ENCODE data around the gene MRM1.
A peak's percentile ranks its signal among the peaks of the same experiment; 100 is the strongest.

DNA sequence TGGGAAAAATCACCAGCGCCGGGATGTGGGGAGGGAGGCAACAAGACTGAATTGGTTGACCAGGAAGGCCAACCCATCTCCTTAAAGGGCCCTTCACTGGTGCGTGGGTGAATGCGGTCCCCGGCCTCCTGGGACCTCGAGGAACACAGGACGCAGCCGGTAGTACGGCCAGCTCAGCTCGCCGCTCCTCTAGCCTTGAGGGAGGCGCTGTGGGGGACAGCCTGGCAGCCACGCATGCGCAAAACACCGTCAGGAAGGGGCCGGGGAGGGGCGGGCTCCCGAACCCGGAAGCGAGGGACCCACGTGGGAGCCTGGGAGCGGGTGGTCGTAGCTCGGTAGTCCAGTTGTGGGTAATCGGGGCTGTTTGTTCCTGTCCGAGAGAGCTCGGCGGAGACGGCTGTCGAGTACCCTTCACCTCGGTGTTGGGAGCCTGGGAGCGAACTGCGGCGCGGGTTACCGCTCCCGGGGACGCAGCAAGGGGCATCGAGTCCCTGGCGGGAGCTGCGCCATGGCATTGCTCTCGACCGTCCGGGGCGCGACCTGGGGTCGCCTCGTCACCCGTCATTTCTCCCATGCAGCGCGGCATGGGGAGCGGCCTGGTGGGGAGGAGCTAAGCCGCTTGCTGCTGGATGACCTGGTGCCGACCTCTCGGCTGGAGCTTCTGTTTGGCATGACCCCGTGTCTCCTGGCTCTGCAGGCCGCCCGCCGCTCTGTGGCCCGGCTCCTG lies at the start of gene MRM1:
- TF ChIP-seq, protein P1, sequence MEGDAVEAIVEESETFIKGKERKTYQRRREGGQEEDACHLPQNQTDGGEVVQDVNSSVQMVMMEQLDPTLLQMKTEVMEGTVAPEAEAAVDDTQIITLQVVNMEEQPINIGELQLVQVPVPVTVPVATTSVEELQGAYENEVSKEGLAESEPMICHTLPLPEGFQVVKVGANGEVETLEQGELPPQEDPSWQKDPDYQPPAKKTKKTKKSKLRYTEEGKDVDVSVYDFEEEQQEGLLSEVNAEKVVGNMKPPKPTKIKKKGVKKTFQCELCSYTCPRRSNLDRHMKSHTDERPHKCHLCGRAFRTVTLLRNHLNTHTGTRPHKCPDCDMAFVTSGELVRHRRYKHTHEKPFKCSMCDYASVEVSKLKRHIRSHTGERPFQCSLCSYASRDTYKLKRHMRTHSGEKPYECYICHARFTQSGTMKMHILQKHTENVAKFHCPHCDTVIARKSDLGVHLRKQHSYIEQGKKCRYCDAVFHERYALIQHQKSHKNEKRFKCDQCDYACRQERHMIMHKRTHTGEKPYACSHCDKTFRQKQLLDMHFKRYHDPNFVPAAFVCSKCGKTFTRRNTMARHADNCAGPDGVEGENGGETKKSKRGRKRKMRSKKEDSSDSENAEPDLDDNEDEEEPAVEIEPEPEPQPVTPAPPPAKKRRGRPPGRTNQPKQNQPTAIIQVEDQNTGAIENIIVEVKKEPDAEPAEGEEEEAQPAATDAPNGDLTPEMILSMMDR (conservative IDR thresholded peaks at IDR 0.05; ENCODE audit: low read depth in 2 of 2) = peak in 1 of 2 experiments; percentile 35; a peak in 2 of 4 replicates
- TF ChIP-seq ZNF114 (CRISPR knock-in tag; IDR thresholded peaks at IDR 0.05) (no peak), ETS1 (IDR thresholded peaks at IDR 0.05) (no peak; the same call in 1 of the 2 replicates), REST (IDR thresholded peaks at IDR 0.05; ENCODE audit: unreplicated experiment) (peak; percentile 6), POLR2AphosphoS5 (IDR thresholded peaks at IDR 0.05; ENCODE audit: low read depth) (peak; percentile 95), JUNB (IDR thresholded peaks at IDR 0.05; ENCODE audit: unreplicated experiment) (no peak), EZH2 (IDR thresholded peaks at IDR 0.05; ENCODE audit: low read depth, unreplicated experiment) (no peak), EZH2phosphoT487 (IDR thresholded peaks at IDR 0.05; ENCODE audit: unreplicated experiment) (no peak), CREB1 (CRISPR knock-in tag; IDR thresholded peaks at IDR 0.05; ENCODE audit: low read depth) (no peak), STAT1 (IDR thresholded peaks at IDR 0.05; ENCODE audit: unreplicated experiment) (no peak), ZNF331 (CRISPR knock-in tag; IDR thresholded peaks at IDR 0.05; ENCODE audit: low read depth) (no peak)
